ENCODE results near the gene ODF2. TPM values are rescaled to one million over a fixed set of nuclear protein-coding genes. Genes with fewer than 3 reads are reported as not detected.

The ODF2 gene
- 30.4 TPM for total RNA-seq

GRCh38 chr9:128455849-128456612, at the start of gene ODF2:
Gene ODF2, plus strand, starts transcription at chr9:128456006. Its CDS starts 86 bp downstream, at chr9:128456092.

GRCh38 chr9:128420651-128421481, 34.9 kb upstream of the ODF2 start, which contains the start of gene CERCAM:
Gene CERCAM, plus strand, starts transcription at chr9:128420857. Its CDS starts 21 bp downstream, at chr9:128420878.

GRCh38 chr9:128504485-128505413, 48.9 kb downstream of the ODF2 start, which contains the start of gene GLE1:
Gene GLE1, plus strand, starts transcription at chr9:128504719. Its CDS starts 87 bp downstream, at chr9:128504806.

Small RNA genes lying within 50 kb of the gene (small RNA-seq; reads per million reads assigned to genes)
- not detected for gene RNU7-171P (ENCODE audit: low replicate concordance)

Other genes starting within 250 kb of the ODF2 start
- 61.3 TPM for gene GOLGA2, start 180.0 kb upstream of the ODF2 start, total RNA-seq
- gene SWI5, start 179.7 kb upstream of the ODF2 start, total RNA-seq: 6.6 TPM
- 18.8 TPM for gene TRUB2, start 133.6 kb upstream of the ODF2 start, total RNA-seq
- 43.5 TPM for gene COQ4, start 133.2 kb upstream of the ODF2 start, total RNA-seq
- 24.7 TPM for gene SLC27A4, start 115.5 kb upstream of the ODF2 start, total RNA-seq
- gene URM1, start 84.6 kb upstream of the ODF2 start, total RNA-seq: 16.0 TPM
- gene CERCAM, start 35.1 kb upstream of the ODF2 start, total RNA-seq: 27.2 TPM
- gene GLE1, start 48.7 kb downstream of the ODF2 start, total RNA-seq: 23.8 TPM
- gene SPTAN1, start 96.6 kb downstream of the ODF2 start, total RNA-seq: 1,743 TPM
- gene DYNC2I2, start 200.8 kb downstream of the ODF2 start, total RNA-seq: 31.3 TPM
- 408 TPM for gene SET, start 233.2 kb downstream of the ODF2 start, total RNA-seq
- gene PKN3, start 246.5 kb downstream of the ODF2 start, total RNA-seq: 1.6 TPM

Data from parietal lobe (tissue), 2 donors.